ENCODE data around the gene PPIG. TPM values are rescaled to one million over a fixed set of nuclear protein-coding genes. Genes with fewer than 3 reads are reported as not detected.
"Not testable (repeated sequence)": the region's sequence is repeated elsewhere in the genome, so short reads cannot be mapped to it uniquely, and the experiment has no call there.

Gene PPIG
- total RNA-seq, 2 donors from 2014 or later = 59.5 to 72.7 TPM

- peak overlapping the region; percentile 100 for H3K4me3 ChIP-seq (ENCODE audit: low read length)
- Mint-ChIP-seq H3K36me3 (ENCODE audit: low read depth) (peaks cover 17% of the 10 kb centered on the region), H3K4me3 (peak overlapping the region; percentile 97), H3K27ac (peak overlapping the region; percentile 100), H3K27me3 (ENCODE audit: insufficient read depth) (no peaks in the 10 kb centered on the region), H3K9me3 (peaks cover 22% of the 10 kb centered on the region), H3K4me1 (peaks cover 11% of the 10 kb centered on the region)
- H3K9ac ChIP-seq (ENCODE audit: extremely low read depth, low read length, poor library complexity, severe bottlenecking) = peak overlapping the region; percentile 98
- no peaks in the 10 kb centered on the region for H3K27me3 ChIP-seq (ENCODE audit: control insufficient read depth, insufficient read depth, low read length, poor library complexity, severe bottlenecking)
- 17 to 39% methylated on average over 3 to 7 of the region's 7 CpGs for WGBS, 2 experiments (ENCODE audit: insufficient coverage in 1 of 2, insufficient read length in 1 of 2)
- no peak for TF ChIP-seq CTCF (conservative IDR thresholded peaks at IDR 0.05)
- H3K27ac ChIP-seq (ENCODE audit: low read depth, low read length) = peak overlapping the region; percentile 35
- H3K4me1 ChIP-seq (ENCODE audit: control insufficient read depth, insufficient read depth, low read length) = no peaks in the 10 kb centered on the region
- H3K9me3 ChIP-seq (ENCODE audit: control insufficient read depth, low read length) = peaks cover 18% of the 10 kb centered on the region
- no peak for DNase-seq
- H3K36me3 ChIP-seq (ENCODE audit: control insufficient read depth, insufficient read depth, low read length) = no peaks in the 10 kb centered on the region
Measured at GRCh38 chr2:169585673-169586072, 1.5 kb downstream of the PPIG start.

GRCh38 chr2:169590804-169591203, 6.7 kb downstream of the PPIG start:
- DNase-seq = no peak
- 94 to 98% methylated on average over 4 to 7 of the region's 8 CpGs for WGBS, 2 experiments (ENCODE audit: insufficient coverage in 1 of 2, insufficient read length in 1 of 2)
- H3K9me3 ChIP-seq (ENCODE audit: control insufficient read depth, low read length) = no peaks in the 10 kb centered on the region
- Mint-ChIP-seq H3K27ac (peak overlapping the region; percentile 5), H3K9me3 (peaks cover 4% of the 10 kb centered on the region), H3K27me3 (ENCODE audit: insufficient read depth) (no peaks in the 10 kb centered on the region), H3K4me1 (peaks cover 7% of the 10 kb centered on the region), H3K36me3 (ENCODE audit: low read depth) (peaks cover 14% of the 10 kb centered on the region), H3K4me3 (no peak overlapping the region)
- no peak overlapping the region for H3K4me3 ChIP-seq (ENCODE audit: low read length)
- no peak overlapping the region for H3K27ac ChIP-seq (ENCODE audit: low read depth, low read length)
- no peaks in the 10 kb centered on the region for H3K4me1 ChIP-seq (ENCODE audit: control insufficient read depth, insufficient read depth, low read length)
- no peak for TF ChIP-seq CTCF (conservative IDR thresholded peaks at IDR 0.05)
- H3K36me3 ChIP-seq (ENCODE audit: control insufficient read depth, insufficient read depth, low read length) = no peaks in the 10 kb centered on the region
- H3K9ac ChIP-seq (ENCODE audit: extremely low read depth, low read length, poor library complexity, severe bottlenecking) = no peak overlapping the region
- H3K27me3 ChIP-seq (ENCODE audit: control insufficient read depth, insufficient read depth, low read length, poor library complexity, severe bottlenecking) = no peaks in the 10 kb centered on the region

GRCh38 chr2:169596546-169596945, 12.4 kb downstream of the PPIG start:
- not testable (repeated sequence) for H3K27ac ChIP-seq (ENCODE audit: low read depth, low read length); H3K4me3 Mint-ChIP-seq; H3K9ac ChIP-seq (ENCODE audit: extremely low read depth, low read length, poor library complexity, severe bottlenecking); H3K4me1 ChIP-seq (ENCODE audit: control insufficient read depth, insufficient read depth, low read length); H3K27me3 Mint-ChIP-seq (ENCODE audit: insufficient read depth); H3K4me3 ChIP-seq (ENCODE audit: low read length); H3K36me3 Mint-ChIP-seq (ENCODE audit: low read depth); H3K4me1 Mint-ChIP-seq; H3K9me3 Mint-ChIP-seq; H3K36me3 ChIP-seq (ENCODE audit: control insufficient read depth, insufficient read depth, low read length); H3K27me3 ChIP-seq (ENCODE audit: control insufficient read depth, insufficient read depth, low read length, poor library complexity, severe bottlenecking); DNase-seq; H3K9me3 ChIP-seq (ENCODE audit: control insufficient read depth, low read length)
- 83 to 84% methylated on average over 6 to 7 of the region's 7 CpGs for WGBS, 2 experiments (ENCODE audit: insufficient coverage in 1 of 2, insufficient read length in 1 of 2)
- H3K27ac Mint-ChIP-seq = peak overlapping the region; percentile 39

GRCh38 chr2:169598982-169599381, 14.8 kb downstream of the PPIG start:
- no peak for DNase-seq
- Histone ChIP-seq H3K9ac (ENCODE audit: extremely low read depth, low read length, poor library complexity, severe bottlenecking) (no peak overlapping the region), H3K4me1 (ENCODE audit: control insufficient read depth, insufficient read depth, low read length) (no peaks in the 10 kb centered on the region), H3K27ac (ENCODE audit: low read depth, low read length) (no peak overlapping the region), H3K36me3 (ENCODE audit: control insufficient read depth, insufficient read depth, low read length) (peaks cover 3% of the 10 kb centered on the region), H3K9me3 (ENCODE audit: control insufficient read depth, low read length) (no peaks in the 10 kb centered on the region), H3K27me3 (ENCODE audit: control insufficient read depth, insufficient read depth, low read length, poor library complexity, severe bottlenecking) (no peaks in the 10 kb centered on the region), H3K4me3 (ENCODE audit: low read length) (no peak overlapping the region)
- no peaks in the 10 kb centered on the region for H3K27me3 Mint-ChIP-seq (ENCODE audit: insufficient read depth)
- H3K27ac Mint-ChIP-seq = no peak overlapping the region
- no peaks in the 10 kb centered on the region for H3K9me3 Mint-ChIP-seq
- WGBS, 2 experiments (ENCODE audit: insufficient coverage in 1 of 2, insufficient read length in 1 of 2) = 100% methylated on average over 1 of the region's 2 CpGs; no CpG with 5 or more reads in 1 of the 2 experiments
- TF ChIP-seq CTCF (conservative IDR thresholded peaks at IDR 0.05) = no peak
- H3K36me3 Mint-ChIP-seq (ENCODE audit: low read depth) = peaks cover 10% of the 10 kb centered on the region
- H3K4me1 Mint-ChIP-seq = no peaks in the 10 kb centered on the region
- no peak overlapping the region for H3K4me3 Mint-ChIP-seq

Measured in endodermal cell (in vitro differentiated cells).